Activated T-helper 1 cell treated with anti-CD3 and anti-CD28 coated beads, Interleukin-12 subunit alpha, Interleukin-12 subunit beta, Interleukin-2, Interleukin-4 antibody, amounts not matched to agents 30 ng/mL and 10 ng/mL and 1 ng/mL, durations not matched to agents 14 hours and 24 hours and 36 hours (primary cell): ENCODE measurements around the gene MTA3. TPM values are rescaled to one million over a fixed set of nuclear protein-coding genes. Genes with fewer than 3 reads are reported as not detected.
"Not testable (repeated sequence)": the region's sequence is repeated elsewhere in the genome, so short reads cannot be mapped to it uniquely, and the experiment has no call there.

Source experiments
- DNase-seq: peaks from one replicate; pipeline ENCODE4 v3.0.0; 2021; ENCODE audit warnings: low spot score
- H3K27ac Mint-ChIP-seq: one replicate; pipeline ENCODE4 v1.8.0; 2021; ENCODE audit warnings: mild to moderate bottlenecking, mixed read lengths
- H3K27me3 Mint-ChIP-seq: one replicate; pipeline ENCODE4 v1.8.0; 2022; ENCODE audit warnings: mild to moderate bottlenecking, moderate library complexity, mixed read lengths; ENCODE audit not compliant: insufficient read depth
- H3K36me3 Mint-ChIP-seq: one replicate; pipeline ENCODE4 v1.8.0; 2021; ENCODE audit warnings: low read depth, mixed read lengths
- H3K4me1 Mint-ChIP-seq: one replicate; pipeline ENCODE4 v1.8.0; 2021; ENCODE audit warnings: low read depth, mixed read lengths
- H3K4me3 Mint-ChIP-seq: one replicate; pipeline ENCODE4 v1.8.0; 2021; ENCODE audit warnings: mild to moderate bottlenecking, moderate library complexity, mixed read lengths
- H3K9me3 Mint-ChIP-seq: one replicate; pipeline ENCODE4 v1.8.0; 2021; ENCODE audit warnings: mixed read lengths
- intact Hi-C: fragments of 100-400 bp; cut with micrococcal nuclease; formaldehyde crosslinking; loops from one replicate; pipeline ENCODE4 v1.15.1; 2024
- total RNA-seq: library from RNA; stranded (reverse); gene quantifications from 2 replicates; pipeline ENCODE4 v1.2.3, GENCODE V29; 2022

MTA3 gene
- total RNA-seq, 1 donor from 2014 or later = 29.4 TPM

- Mint-ChIP-seq H3K4me1 (no peaks in the 10 kb centered on the region), H3K27me3 (peaks cover 7% of the 10 kb centered on the region)
Measured at GRCh38 chr2:42554392-42554791, 14.0 kb upstream of the MTA3 start.

GRCh38 chr2:42556315-42556890 lies 12.0 kb upstream of the MTA3 start:
- Mint-ChIP-seq H3K9me3 (no peaks in the 10 kb centered on the region), H3K27me3 (peaks cover 5% of the 10 kb centered on the region), H3K4me3 (no peak overlapping the region), H3K36me3 (no peaks in the 10 kb centered on the region), H3K4me1 (no peaks in the 10 kb centered on the region), H3K27ac (no peak overlapping the region)
- DNase-seq = no peak
- intact Hi-C loops = no loop called here

More at GRCh38 chr2:42554392-42554791, 14.0 kb upstream of the MTA3 start:
- no peak for DNase-seq
- no peaks in the 10 kb centered on the region for H3K36me3 Mint-ChIP-seq
- no peak overlapping the region for H3K4me3 Mint-ChIP-seq
- no peaks in the 10 kb centered on the region for H3K9me3 Mint-ChIP-seq
- intact Hi-C loops = no loop called here
- H3K27ac Mint-ChIP-seq = no peak overlapping the region

- Mint-ChIP-seq H3K4me1 (no peaks in the 10 kb centered on the region), H3K36me3 (no peaks in the 10 kb centered on the region), H3K9me3 (no peaks in the 10 kb centered on the region), H3K27ac (no peak overlapping the region), H3K27me3 (peaks cover 6% of the 10 kb centered on the region), H3K4me3 (no peak overlapping the region)
- DNase-seq = no peak
- intact Hi-C loops = no loop called here
Measured at GRCh38 chr2:42557306-42557705, 11.1 kb upstream of the MTA3 start.

- peaks cover 6% of the 10 kb centered on the region for H3K27me3 Mint-ChIP-seq
- intact Hi-C loops = no loop called here
- H3K9me3 Mint-ChIP-seq = no peaks in the 10 kb centered on the region
- H3K4me3 Mint-ChIP-seq = no peak overlapping the region
- H3K36me3 Mint-ChIP-seq = no peaks in the 10 kb centered on the region
- H3K27ac Mint-ChIP-seq = no peak overlapping the region
- no peak for DNase-seq
- no peaks in the 10 kb centered on the region for H3K4me1 Mint-ChIP-seq
Measured at GRCh38 chr2:42558827-42559226, 9.6 kb upstream of the MTA3 start.

- H3K4me3 Mint-ChIP-seq, intact Hi-C loops, H3K27ac Mint-ChIP-seq: not testable (repeated sequence)
Measured at GRCh38 chr2:42560133-42560532, 8.3 kb upstream of the MTA3 start.

GRCh38 chr2:42560899-42561298 lies 7.5 kb upstream of the MTA3 start:
- Mint-ChIP-seq H3K4me1 (no peaks in the 10 kb centered on the region), H3K27ac (no peak overlapping the region), H3K9me3 (no peaks in the 10 kb centered on the region), H3K36me3 (no peaks in the 10 kb centered on the region), H3K27me3 (peaks cover 10% of the 10 kb centered on the region), H3K4me3 (no peak overlapping the region)
- intact Hi-C loops = no loop called here
- no peak for DNase-seq

More at GRCh38 chr2:42560133-42560532, 8.3 kb upstream of the MTA3 start:
- H3K4me1 Mint-ChIP-seq, H3K36me3 Mint-ChIP-seq, DNase-seq, H3K27me3 Mint-ChIP-seq, H3K9me3 Mint-ChIP-seq: not testable (repeated sequence)

GRCh38 chr2:42562474-42563144 lies 5.8 kb upstream of the MTA3 start:
- H3K27ac Mint-ChIP-seq = no peak overlapping the region
- H3K36me3 Mint-ChIP-seq = no peaks in the 10 kb centered on the region
- intact Hi-C loops = no loop called here
- H3K9me3 Mint-ChIP-seq = no peaks in the 10 kb centered on the region
- DNase-seq = no peak
- H3K4me3 Mint-ChIP-seq = no peak overlapping the region
- peaks cover 6% of the 10 kb centered on the region for H3K4me1 Mint-ChIP-seq
- peaks cover 5% of the 10 kb centered on the region for H3K27me3 Mint-ChIP-seq

GRCh38 chr2:42566025-42566424 lies 2.4 kb upstream of the MTA3 start:
- intact Hi-C loops = loop anchor here (1.0 to 5.0 kb wide), 2 partner anchors 9 to 96 kb away; no protein-coding TSS in a partner anchor
- peaks cover 5% of the 10 kb centered on the region for H3K36me3 Mint-ChIP-seq

GRCh38 chr2:42566837-42567321 lies 1.6 kb upstream of the MTA3 start:
- Mint-ChIP-seq H3K27ac (no peak overlapping the region), H3K27me3 (peaks cover 3% of the 10 kb centered on the region), H3K9me3 (no peaks in the 10 kb centered on the region), H3K4me3 (no peak overlapping the region), H3K36me3 (peaks cover 5% of the 10 kb centered on the region), H3K4me1 (peaks cover 20% of the 10 kb centered on the region)
- DNase-seq = no peak
- intact Hi-C loops = loop anchor here (1.0 to 5.0 kb wide), 2 partner anchors 8 to 95 kb away; no protein-coding TSS in a partner anchor

More at GRCh38 chr2:42566025-42566424, 2.4 kb upstream of the MTA3 start:
- DNase-seq = no peak
- Mint-ChIP-seq H3K4me1 (peaks cover 20% of the 10 kb centered on the region), H3K9me3 (no peaks in the 10 kb centered on the region), H3K4me3 (no peak overlapping the region), H3K27me3 (peaks cover 5% of the 10 kb centered on the region), H3K27ac (no peak overlapping the region)

- H3K9me3 Mint-ChIP-seq = no peaks in the 10 kb centered on the region
- H3K4me1 Mint-ChIP-seq = peaks cover 20% of the 10 kb centered on the region
- intact Hi-C loops = loop anchor here (5.0 kb wide), 1 partner anchor 95 kb away; no protein-coding TSS in a partner anchor
- no peak for DNase-seq
- peaks cover 3% of the 10 kb centered on the region for H3K27me3 Mint-ChIP-seq
- peak overlapping the region; percentile 66 for H3K4me3 Mint-ChIP-seq
- peak overlapping the region; percentile 18 for H3K27ac Mint-ChIP-seq
- H3K36me3 Mint-ChIP-seq = peaks cover 5% of the 10 kb centered on the region
Measured at GRCh38 chr2:42567364-42567763, 1.1 kb upstream of the MTA3 start.

- H3K4me3 Mint-ChIP-seq = peak overlapping the region; percentile 66
- H3K27ac Mint-ChIP-seq = peak overlapping the region; percentile 23
- peaks cover 20% of the 10 kb centered on the region for H3K4me1 Mint-ChIP-seq
- peaks cover 3% of the 10 kb centered on the region for H3K27me3 Mint-ChIP-seq
- DNase-seq = no peak
- H3K36me3 Mint-ChIP-seq = peaks cover 7% of the 10 kb centered on the region
- intact Hi-C loops = loop anchor here (1.0 to 5.0 kb wide), 3 partner anchors 73 to 242 kb away; no protein-coding TSS in a partner anchor
- H3K9me3 Mint-ChIP-seq = no peaks in the 10 kb centered on the region
Measured at GRCh38 chr2:42567806-42568400, 529 bp upstream of the MTA3 start.

- Mint-ChIP-seq H3K36me3 (peaks cover 10% of the 10 kb centered on the region), H3K4me3 (peak overlapping the region; percentile 92), H3K27me3 (peaks cover 1% of the 10 kb centered on the region), H3K4me1 (peaks cover 20% of the 10 kb centered on the region), H3K27ac (peak overlapping the region; percentile 96), H3K9me3 (no peaks in the 10 kb centered on the region)
- intact Hi-C loops = loop anchor here (1.0 to 5.0 kb wide), 3 partner anchors 74 to 208 kb away; partner anchors contain the start of gene COX7A2L
- no peak for DNase-seq
Measured at GRCh38 chr2:42569116-42569711, 782 bp downstream of the MTA3 start.
